Measurements from ENCODE around the gene ARF1.
"Not testable (repeated sequence)": the region's sequence is repeated elsewhere in the genome, so short reads cannot be mapped to it uniquely, and the experiment has no call there.

The ARF1 gene

DNA sequence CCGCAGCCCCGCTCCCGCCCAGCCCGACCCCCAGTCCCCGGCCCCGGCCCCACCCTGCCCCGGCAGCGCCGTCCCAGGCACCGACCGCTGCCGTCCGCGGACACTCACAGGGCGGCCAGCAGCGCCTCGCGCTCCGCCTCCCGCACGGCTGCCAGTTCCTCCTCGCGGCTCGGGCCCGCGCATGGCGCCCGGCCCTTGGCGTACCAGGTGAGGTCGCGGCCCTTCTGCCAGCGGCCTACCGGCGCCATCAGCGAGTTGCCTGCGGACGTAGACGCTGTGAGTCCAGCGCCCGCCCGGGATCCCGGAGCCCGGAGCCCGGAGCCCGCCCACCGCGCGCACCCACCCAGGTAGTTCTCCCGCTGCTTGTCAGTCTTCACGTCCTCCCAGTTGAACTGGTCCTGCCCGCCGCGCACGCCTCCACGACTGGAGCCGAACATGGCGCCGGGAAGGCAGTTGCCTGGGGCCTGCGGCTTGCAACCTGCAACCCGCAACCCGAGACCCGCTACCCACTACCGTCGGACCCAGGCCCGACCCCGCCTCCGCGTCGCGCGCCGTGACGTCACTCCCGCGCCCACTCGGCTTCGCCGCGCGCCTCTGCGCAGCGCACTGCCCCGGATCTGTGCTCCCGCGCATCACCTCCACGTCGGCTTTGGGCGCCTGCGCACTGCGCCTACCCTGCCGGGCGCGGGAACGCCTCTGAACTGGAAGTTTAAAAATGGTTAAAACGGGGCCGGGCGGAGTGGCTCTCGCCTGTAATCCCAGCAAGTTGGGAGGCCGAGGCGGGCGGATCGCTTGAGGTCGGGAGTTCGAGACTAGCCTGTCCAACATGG lies 20.5 kb downstream of the ARF1 start, which contains the start of gene C1orf35:
C1orf35 (minus strand) TSS at position 535 of the 830 bp plus-strand sequence; CDS start at position 437, 98 bp downstream.
- peak; percentile 85 for DNase-seq (ENCODE audit: low read depth, low spot score)

- DNase-seq (ENCODE audit: low read depth, low spot score) = no peak
Observed at GRCh38 chr1:228104526-228105269, 22.2 kb downstream of the ARF1 start.

- no peak for DNase-seq (ENCODE audit: low read depth, low spot score)
Observed at GRCh38 chr1:228105270-228105995, 22.9 kb downstream of the ARF1 start.

GRCh38 chr1:228105996-228106799 lies 23.7 kb downstream of the ARF1 start:
- DNase-seq (ENCODE audit: low read depth, low spot score) = no peak

- DNase-seq (ENCODE audit: low read depth, low spot score) = no peak
Observed at GRCh38 chr1:228106800-228107054, 24.2 kb downstream of the ARF1 start.

GRCh38 chr1:228107636-228108035 lies 25.1 kb downstream of the ARF1 start:
- DNase-seq (ENCODE audit: low read depth, low spot score) = no peak

DNA sequence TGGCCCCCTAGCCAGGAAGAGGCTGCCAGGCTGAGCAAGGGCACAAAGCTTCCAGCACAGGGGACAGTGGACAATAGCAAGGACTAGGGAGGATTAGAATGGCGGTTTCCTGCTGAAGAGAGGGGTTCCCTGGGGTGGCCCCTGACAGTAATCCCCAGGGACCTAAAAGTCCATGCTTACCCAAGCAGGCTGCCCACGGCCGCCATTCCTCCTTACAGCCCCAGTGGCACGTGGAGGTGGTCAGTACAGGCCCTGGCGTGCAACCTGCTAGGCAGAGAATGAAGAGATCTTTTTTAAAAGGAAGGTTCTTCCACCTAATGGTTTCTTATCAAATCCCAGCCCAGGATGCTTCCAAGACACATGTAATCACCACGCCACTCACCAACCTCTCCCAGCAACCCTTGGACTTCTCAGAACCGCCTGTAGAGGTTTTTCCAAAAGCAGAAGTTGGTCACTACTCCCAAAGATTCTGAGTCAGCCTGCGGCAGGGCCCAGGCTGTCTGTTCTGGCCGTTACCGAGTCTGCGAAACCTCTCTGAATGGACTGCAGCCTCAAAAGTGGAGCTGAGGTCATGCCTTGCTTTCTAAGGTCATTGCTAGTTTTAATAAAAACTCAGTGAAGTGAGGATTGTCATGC lies 25.7 kb downstream of the ARF1 start:
- no peak for DNase-seq (ENCODE audit: low read depth, low spot score)

GRCh38 chr1:228108742-228109072 lies 26.2 kb downstream of the ARF1 start:
- no peak for DNase-seq (ENCODE audit: low read depth, low spot score)

- peak; percentile 93 for DNase-seq (ENCODE audit: low read depth, low spot score)
Observed at GRCh38 chr1:228109073-228109961, 26.8 kb downstream of the ARF1 start, which contains the start of gene MRPL55. Gene MRPL55, minus strand, starts transcription at chr1:228109299. Its CDS starts 1,039 bp downstream, at chr1:228108260.

- DNase-seq (ENCODE audit: low read depth, low spot score) = no peak
Observed at GRCh38 chr1:228109962-228110488, 27.5 kb downstream of the ARF1 start.

GRCh38 chr1:228110556-228110955 lies 28.0 kb downstream of the ARF1 start:
- DNase-seq (ENCODE audit: low read depth, low spot score) = no peak

DNA sequence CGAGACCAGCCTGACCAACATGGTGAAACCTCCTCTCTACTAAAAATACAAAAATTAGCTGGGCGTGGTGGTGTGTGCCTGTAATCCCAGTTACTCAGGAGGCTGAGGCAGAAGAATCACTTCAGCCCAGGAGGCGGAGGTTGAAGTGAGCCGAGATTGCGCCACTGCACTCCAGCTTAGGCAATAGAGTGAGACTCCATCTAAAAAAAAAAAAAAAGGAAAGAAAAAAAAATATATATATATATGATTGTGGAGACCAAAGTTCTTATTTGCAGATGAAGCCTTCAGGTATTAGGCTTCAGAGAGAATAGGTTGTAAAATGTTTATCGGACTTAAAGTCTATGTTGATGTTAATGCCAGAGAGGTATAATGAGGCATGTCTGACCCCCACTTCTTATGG lies 28.8 kb downstream of the ARF1 start:
- not testable (repeated sequence) for DNase-seq (ENCODE audit: low read depth, low spot score)

DNA sequence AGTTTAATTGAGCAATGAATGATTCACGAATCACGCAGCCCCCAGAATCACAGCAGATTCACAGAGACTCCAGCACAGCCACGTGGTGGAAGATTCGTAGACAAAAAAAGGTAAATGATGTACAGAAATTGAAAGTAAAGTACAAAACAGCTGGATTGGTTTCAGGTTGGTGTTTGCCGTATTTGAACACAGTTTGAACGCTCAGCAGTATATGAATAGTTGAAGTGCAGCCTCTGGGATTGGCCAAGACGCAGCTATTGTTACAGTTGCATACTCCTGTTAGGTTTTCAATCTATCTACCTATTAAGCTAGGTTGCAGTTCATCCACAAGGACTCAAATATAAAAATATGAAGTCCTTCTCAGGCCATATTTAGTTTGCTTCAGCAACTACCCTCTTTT lies 29.7 kb downstream of the ARF1 start:
- no peak for DNase-seq (ENCODE audit: low read depth, low spot score)

- no peak for DNase-seq (ENCODE audit: low read depth, low spot score)
Observed at GRCh38 chr1:228112617-228113016, 30.1 kb downstream of the ARF1 start.

GRCh38 chr1:228114827-228115226 lies 32.3 kb downstream of the ARF1 start:
- DNase-seq (ENCODE audit: low read depth, low spot score) = no peak

DNA sequence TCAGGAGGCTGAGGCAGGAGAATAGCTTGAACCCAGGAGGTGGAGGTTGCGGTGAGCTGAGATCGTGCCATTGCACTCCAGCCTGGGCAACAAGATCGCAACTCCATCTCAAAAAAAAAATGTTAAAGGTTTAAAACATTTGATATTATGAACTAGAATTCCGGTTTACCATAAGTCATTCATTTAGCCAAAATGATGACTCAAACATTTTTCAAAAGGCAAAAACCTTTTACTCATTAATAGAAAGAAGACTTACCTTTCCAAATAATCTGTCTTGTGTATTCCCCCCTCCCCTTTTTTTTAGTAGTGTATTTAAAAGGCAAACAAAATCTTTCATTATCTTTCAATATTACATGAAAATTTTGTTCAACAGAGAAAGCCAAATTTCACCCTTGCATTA lies 34.8 kb downstream of the ARF1 start:
- DNase-seq (ENCODE audit: low read depth, low spot score) = no peak

DNA sequence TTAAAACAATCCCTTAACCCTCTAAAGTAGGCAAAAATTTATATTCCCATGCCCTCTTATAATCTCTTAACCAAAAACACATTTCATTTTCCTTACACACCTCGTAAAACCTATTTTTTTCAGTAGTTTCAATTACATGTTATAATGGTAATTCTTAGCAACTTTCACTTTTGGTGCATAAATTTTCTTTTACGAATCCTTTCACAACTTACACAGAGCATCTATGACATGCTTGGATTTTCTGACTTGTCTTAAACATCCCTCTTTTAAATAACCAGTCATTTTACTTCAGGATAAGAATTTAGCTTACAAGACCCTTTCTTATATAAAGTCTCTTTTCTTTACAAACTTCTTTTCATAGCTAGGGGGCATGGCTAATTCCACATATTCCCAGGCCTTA lies 35.5 kb downstream of the ARF1 start:
- no peak for DNase-seq (ENCODE audit: low read depth, low spot score)

- no peak for DNase-seq (ENCODE audit: low read depth, low spot score)
Observed at GRCh38 chr1:228120351-228120750, 37.8 kb downstream of the ARF1 start.

GRCh38 chr1:228120857-228121489 lies 38.5 kb downstream of the ARF1 start:
- no peak for DNase-seq (ENCODE audit: low read depth, low spot score)
